HG03565 (cell line): ENCODE measurements around the gene C10orf105.

Experiments used
- ATAC-seq: cut with Tn5 transposase; IDR thresholded peaks from one replicate; pipeline ENCODE4 v1.9.1; 2021; ENCODE audit warnings: mild to moderate bottlenecking, moderate library complexity; ENCODE audit not compliant: unreplicated experiment

The C10orf105 gene

GRCh38 chr10:71700731-71701368 is 18.7 kb downstream of the C10orf105 start:
- ATAC-seq = no peak

GRCh38 chr10:71698737-71699136 is 20.8 kb downstream of the C10orf105 start:
- no peak for ATAC-seq

DNA sequence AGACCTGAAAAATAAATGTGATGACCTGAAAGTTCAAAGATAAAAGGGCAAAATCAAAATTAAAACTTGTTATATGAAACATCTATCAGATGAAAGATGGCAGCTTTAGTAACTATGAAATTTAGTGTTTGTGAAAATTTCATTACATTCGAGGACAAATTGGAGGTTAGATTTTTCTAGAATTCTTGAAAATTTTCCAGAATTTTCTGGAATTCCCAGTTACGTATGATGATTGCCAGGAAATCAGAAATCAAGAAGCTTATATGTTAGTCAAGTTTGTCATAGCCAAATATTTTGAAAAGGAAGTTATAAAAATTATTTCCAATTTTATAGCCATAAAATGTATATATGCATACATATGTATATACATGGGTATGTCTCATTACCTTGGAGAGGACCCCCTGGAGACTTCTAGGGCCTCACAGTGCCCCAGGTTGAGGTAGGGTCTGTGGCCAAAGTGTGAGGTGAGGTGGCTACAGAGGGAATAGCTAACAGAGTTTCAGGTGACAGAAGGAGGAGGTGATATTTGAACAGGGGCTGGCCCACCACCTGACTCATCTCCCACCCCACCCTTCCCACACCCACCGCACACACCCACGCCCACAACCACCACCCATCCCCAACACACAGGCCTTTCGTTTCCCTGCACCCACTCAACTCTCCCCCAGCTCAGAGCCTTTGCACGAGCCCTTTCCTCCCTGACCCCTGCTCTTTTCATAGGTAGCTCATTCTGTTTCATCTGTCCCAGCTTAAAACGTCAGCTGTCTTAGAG is 21.5 kb downstream of the C10orf105 start:
- ATAC-seq = no peak

DNA sequence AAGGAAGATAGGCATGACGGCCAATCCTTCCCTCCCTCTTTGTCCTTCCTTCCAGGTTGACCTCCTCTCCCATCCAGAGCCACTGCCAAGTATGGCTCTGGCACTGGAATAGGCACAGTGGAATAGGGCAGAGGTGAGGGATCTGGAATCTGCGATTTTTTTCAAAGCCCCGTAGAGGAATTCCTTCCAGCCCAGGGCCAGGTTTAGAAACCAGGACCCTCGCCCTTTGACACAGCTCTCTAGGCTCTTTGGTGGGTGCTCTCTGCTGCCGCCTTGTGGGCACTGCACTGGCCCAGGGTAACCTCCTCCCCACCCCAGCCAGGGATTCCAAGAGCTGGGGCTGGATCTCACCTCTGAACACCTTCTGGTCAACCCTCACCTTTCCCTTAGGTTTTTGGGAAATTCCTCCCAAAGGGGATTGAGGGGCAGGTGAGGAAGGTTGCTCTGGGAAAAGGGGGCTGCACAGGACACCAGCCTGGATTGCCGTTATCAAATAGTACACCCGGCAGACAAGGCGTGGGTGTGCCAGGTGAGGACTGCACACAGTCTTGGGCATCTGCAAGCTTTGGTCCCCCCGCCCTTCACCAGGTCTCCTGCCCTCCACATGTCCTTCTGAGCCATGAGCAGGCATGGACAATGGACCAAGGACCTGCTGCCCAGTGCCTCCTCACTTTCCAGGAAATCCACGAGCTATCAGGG is 22.8 kb downstream of the C10orf105 start:
- ATAC-seq = no peak

DNA sequence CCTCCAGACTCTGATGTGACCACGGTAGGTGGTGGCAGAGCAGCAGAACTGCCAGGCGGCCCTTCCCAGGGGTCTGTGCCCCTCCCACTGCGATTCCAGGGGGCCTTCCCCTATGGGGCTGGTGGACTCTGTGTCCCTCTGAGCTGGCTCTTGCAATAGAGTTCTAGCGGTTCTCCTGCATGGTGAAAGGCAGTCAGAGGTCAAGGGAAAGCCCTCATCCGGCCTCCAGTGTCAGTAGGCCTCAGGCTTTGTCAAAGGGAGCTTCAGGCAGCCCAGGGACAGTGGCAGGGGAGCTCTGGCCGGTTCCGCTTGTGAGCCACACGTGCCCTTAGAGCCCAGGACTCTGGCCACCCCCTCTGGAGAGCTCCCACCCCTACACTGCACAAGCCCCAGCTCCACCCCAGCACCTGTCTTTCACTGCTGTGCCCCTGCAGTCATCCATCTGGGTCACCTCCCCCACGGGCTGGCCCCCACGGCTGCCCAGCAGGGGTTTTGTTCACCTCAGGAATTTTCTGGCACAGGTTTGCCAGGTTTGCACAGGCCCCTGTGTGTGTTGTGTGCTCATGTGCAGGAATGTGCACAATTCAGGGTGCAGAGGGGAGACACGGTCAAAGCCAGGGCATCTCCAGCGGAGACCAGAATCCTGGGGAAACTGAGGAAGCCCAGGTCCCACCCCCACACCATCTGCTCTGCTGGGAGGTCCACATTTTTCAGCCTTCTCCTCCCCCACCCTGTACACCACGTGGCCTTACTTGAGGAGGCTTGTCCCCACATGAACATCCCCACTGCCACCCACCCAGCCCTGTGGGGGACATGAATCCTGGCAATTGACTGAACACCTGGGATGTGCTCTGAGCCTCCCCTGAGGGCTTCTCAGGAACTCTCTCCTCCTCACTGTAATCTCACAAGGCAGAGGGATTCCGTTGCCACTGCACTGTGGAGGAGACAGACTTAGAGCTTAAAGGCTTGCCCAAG is 23.8 kb downstream of the C10orf105 start:
- no peak for ATAC-seq

DNA sequence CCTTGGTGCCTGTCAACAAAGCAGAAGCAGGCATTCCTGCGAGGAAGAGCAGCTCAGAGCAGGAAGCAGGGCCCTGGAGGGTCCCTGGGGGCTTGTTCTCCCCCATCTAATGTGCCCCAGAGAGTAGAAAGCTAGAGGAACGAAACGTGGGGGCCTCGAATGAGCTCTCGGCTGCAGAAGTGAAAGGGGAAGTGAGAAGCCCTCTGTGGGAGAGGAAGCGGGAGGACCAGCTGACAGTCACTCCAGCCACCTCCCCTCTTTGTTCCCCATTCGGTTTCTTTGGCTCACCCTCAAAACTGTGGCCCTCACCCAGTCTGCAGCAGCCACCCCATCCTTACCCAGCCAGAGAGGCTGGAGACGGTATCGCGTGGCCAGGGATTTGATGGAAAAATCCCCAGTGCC is 25.0 kb downstream of the C10orf105 start:
- ATAC-seq = peak; percentile 72

- ATAC-seq = no peak
These were observed 25.5 kb downstream of the C10orf105 start for GRCh38 chr10:71694039-71694501.

DNA sequence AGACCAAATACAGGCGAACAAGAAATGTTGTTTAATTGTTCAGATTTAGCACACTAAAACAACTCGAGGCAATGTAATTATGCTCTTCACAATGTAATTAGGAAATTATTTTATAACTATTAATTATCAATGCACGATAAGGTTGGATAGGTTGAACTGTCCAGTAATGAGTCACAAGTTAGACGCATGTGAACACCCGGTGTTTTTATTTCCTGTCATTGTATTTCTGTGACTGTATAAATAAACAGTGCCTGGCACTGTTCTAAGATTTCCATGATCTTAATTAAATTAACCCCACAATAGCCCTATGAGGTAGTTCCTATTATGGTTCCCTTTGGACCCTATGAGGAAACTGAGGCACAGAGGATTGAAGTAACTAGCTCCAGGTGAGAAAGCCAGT is 26.2 kb downstream of the C10orf105 start:
- no peak for ATAC-seq

DNA sequence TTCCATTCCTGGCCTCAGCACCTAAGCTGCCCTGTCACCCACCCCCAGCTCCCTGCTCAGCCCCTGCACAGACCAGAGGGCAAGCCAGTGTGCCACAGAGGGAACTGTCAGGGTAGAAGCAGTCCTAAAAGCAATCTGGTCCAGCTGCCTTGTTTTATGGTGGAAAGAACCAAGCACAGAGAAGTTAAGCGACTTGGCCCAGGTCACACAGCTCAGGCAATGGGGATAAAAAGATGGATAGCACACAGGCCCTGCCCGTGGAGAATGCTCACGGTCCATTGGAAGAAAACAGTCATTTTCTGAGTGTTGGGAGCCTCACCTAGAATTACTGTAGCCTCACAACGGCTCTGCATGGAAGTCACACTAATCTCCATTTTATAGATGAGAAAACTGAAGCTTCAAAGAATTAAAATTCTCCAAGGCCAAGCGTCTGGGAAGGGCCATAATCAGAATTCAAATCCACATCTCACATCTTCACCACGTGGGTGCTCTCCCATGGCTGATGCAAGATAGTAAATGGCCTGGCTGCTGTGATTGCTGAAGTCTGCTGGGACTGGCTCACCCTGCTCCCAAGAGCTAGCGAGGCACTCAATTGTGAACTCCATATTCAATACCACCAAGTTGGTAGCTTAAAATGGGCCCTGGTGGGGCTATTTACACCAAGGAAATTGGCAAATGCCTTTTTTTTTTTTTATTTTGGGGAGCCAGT is 26.8 kb downstream of the C10orf105 start:
- ATAC-seq = no peak

- no peak for ATAC-seq
These were observed 28.2 kb downstream of the C10orf105 start for GRCh38 chr10:71691405-71691804.

DNA sequence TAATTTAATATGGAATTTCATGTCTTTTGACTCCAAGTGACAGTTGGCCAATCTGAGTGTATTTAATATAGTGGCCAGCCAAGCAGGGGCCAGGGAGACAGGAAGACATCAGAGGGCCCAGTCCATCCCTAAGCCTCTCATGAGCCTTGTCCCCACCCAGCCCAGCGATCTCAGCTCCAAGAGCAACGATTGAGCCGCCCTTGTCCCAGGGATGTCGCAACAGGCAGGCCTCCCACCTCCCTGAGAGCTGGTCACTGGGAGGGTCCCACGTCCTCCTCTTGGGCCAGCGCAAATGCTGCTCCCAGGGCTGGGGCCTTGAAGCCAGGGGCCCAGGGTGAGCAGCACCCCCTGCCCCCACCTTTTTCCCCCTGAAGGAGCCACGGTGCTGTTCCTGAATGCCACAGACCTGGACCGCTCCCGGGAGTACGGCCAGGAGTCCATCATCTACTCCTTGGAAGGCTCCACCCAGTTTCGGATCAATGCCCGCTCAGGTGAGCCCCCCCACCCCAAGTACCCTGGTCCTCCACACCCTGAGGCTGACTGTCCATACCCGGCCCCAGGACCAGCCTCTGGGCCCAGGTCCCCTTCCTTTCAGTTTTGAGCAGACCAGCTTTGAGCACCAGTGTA is 29.4 kb downstream of the C10orf105 start:
- ATAC-seq = no peak

- ATAC-seq = no peak
These were observed 31.3 kb downstream of the C10orf105 start for GRCh38 chr10:71688256-71688655.

DNA sequence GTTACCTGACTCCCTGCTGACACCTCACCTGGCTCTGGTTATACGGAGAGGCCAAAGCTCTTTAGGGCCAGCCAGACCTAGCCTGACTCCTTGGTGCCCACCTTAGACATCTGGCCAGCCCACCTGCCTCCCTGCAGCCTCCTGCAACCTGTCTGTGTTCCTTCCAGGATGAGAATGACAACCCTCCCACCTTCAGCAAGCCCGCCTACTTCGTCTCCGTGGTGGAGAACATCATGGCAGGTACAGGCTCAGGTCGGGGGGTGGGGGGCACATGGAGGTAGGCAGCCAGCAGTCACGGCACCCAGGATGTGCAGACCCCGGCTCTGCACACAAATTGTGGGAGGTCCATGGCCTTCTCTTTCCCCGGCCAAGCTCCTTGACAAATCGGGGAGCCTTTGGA is 32.1 kb downstream of the C10orf105 start:
- ATAC-seq = no peak

DNA sequence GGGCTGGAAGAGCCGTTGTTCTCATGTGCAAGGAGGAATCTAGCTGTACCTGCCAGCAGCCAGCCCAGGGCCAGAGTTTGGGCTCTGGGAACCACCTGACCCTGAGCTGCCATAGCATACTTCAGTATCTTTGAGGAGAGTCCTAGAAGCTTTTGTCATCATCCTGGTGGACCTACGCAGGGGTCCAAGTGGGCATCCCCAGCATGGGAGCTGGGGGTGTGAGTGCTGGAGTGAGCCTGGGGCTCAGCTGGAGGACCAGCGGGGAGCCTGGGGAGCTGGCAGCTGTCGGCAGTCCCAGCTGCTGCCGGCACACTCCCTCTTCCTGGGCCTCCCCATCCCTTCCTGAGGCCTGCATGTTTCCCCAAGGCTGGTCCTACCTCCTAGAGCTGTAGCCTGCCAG is 32.5 kb downstream of the C10orf105 start:
- ATAC-seq = no peak

DNA sequence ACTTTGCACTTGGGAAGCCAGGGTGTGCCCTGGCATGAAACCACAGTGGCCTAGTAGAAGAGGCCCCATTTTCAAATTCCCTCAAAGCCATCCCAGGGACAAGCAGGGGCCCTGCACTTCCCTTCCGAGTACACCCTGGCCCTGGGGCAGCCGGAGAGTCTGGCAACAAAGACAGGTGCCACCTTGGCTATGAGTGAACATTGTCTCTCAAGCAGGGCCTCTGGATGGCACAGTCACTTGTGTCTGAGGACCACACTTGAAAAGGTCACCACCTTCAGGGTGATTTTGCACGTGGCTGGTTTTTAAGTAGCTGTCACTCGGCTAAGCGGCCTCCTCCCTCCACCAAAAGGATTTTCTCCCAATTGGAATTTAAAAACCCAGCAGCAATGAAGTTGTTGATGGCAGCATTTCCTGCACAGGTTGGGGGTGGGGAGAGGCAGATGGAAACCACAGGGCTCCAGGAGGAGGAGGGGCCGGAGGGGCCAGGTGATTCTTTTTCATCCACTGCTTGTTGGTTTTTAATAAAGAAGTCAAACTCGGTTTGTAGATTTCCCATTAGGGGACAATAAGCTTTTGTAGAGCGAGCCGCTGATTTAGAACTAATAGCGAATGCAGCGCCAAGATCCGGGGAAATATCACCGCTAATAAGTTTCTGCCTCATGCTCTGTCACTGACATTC is 33.9 kb downstream of the C10orf105 start:
- no peak for ATAC-seq

- ATAC-seq = no peak
These were observed 35.0 kb downstream of the C10orf105 start for GRCh38 chr10:71684356-71685173.

GRCh38 chr10:71683301-71683700 is 36.3 kb downstream of the C10orf105 start:
- no peak for ATAC-seq

DNA sequence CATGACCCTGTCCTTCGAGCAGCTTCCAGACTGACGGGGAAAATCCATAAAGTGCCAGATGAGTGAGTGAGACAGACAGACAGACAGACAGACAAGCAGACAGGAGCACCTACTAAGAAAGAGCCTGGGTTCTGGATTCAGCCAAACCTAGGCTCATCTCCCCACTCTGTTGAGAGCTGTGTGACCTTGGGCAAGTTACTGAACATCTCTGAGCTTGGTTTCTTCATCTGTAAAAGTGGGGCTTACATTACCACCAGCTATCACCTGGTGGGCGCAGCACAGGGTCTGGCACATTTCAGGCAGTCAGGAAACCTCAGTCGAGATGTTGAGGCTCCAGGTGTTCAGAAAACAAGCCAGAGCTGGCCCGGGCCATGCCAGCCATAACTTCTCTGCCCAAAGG is 37.6 kb downstream of the C10orf105 start:
- ATAC-seq = no peak
